GM23338 (cell line): ENCODE results near the gene STX1A. TPM values are rescaled to one million over a fixed set of nuclear protein-coding genes. Genes with fewer than 3 reads are reported as not detected.

Source experiments
- ATAC-seq: fragments of 200-7000 bp; cut with Tn5 transposase; 3 replicates; pipeline ENCODE4 v1.9.1; 2020
- DNase-seq: peaks from one replicate; pipeline ENCODE4 v3.0.0-alpha.2; 2015; ENCODE audit warnings: low spot score
- H2AFZ ChIP-seq: fragments of 200-600 bp; sonication (generic); 2 replicates; pipeline ENCODE4 v1.8.0; 2016; ENCODE audit warnings: antibody characterized with exemption, mild to moderate bottlenecking, moderate library complexity
- H3F3A ChIP-seq: fragments of 200-600 bp; sonication (generic); replicated peaks from 2 replicates; pipeline ENCODE4 v1.8.0; 2017; ENCODE audit warnings: antibody characterized with exemption, mixed run types, low read depth
- H3K27ac ChIP-seq: fragments of 200-600 bp; sonication (generic); 2 replicates; pipeline ENCODE4 v1.6.1; 2016; ENCODE audit warnings: low read depth
- H3K27me3 ChIP-seq: fragments of 200-600 bp; sonication (generic); 2 replicates; pipeline ENCODE4 v1.8.0; 2016; ENCODE audit warnings: mild to moderate bottlenecking, mixed run types, moderate library complexity; ENCODE audit not compliant: insufficient read depth
- H3K36me3 ChIP-seq: fragments of 200-600 bp; sonication (generic); 2 replicates; pipeline ENCODE4 v1.8.0; 2016; ENCODE audit warnings: mild to moderate bottlenecking; ENCODE audit not compliant: insufficient read depth
- H3K4me1 ChIP-seq: fragments of 200-600 bp; sonication (generic); 2 replicates; pipeline ENCODE4 v1.8.0; 2016; ENCODE audit warnings: mild to moderate bottlenecking, moderate library complexity; ENCODE audit not compliant: insufficient read depth
- H3K4me2 ChIP-seq: fragments of 200-600 bp; sonication (generic); 2 replicates; pipeline ENCODE4 v1.7.1; 2017; ENCODE audit warnings: mixed run types
- H3K4me3 ChIP-seq: fragments of 200-600 bp; sonication (generic); 2 replicates; pipeline ENCODE4 v1.6.1; 2016; ENCODE audit warnings: mixed run types
- H3K79me2 ChIP-seq: fragments of 200-600 bp; sonication (generic); replicated peaks from 2 replicates; pipeline ENCODE4 v1.8.0; 2017; ENCODE audit warnings: mild to moderate bottlenecking; ENCODE audit not compliant: insufficient read depth
- H3K9me2 ChIP-seq: fragments of 200-600 bp; sonication (generic); 2 replicates; pipeline ENCODE4 v1.8.0; 2017; ENCODE audit not compliant: insufficient read depth
- H4K20me1 ChIP-seq: fragments of 200-600 bp; sonication (generic); replicated peaks from 2 replicates; pipeline ENCODE4 v1.8.0; 2017; ENCODE audit warnings: mild to moderate bottlenecking; ENCODE audit not compliant: insufficient read depth
- H3K27ac Mint-ChIP-seq: 2 replicates; pipeline ENCODE4 v1.8.0; 2020; ENCODE audit warnings: inconsistent platforms, mild to moderate bottlenecking, moderate library complexity, mixed read lengths
- H3K27me3 Mint-ChIP-seq: 3 replicates; pipeline ENCODE4 v1.8.0; 2022; ENCODE audit warnings: low read depth, mild to moderate bottlenecking, moderate library complexity, mixed read lengths, inconsistent platforms; ENCODE audit not compliant: insufficient read depth, poor library complexity
- H3K36me3 Mint-ChIP-seq: 3 replicates; pipeline ENCODE4 v1.8.0; 2021; ENCODE audit warnings: low read depth, mild to moderate bottlenecking, inconsistent platforms, moderate library complexity, mixed read lengths
- H3K4me1 Mint-ChIP-seq: 3 replicates; pipeline ENCODE4 v1.8.0; 2020; ENCODE audit warnings: mild to moderate bottlenecking, inconsistent platforms, mixed read lengths
- H3K4me3 Mint-ChIP-seq: 3 replicates; pipeline ENCODE4 v1.8.0; 2021; ENCODE audit warnings: moderate library complexity, mild to moderate bottlenecking, inconsistent platforms, mixed read lengths
- H3K9me3 Mint-ChIP-seq: 3 replicates; pipeline ENCODE4 v1.8.0; 2020; ENCODE audit warnings: moderate library complexity, mild to moderate bottlenecking, inconsistent platforms, mixed read lengths
- CREB1 ChIP-seq: fragments of 250-450 bp; sonication (Bioruptor Pico); IDR thresholded peaks from 2 replicates; pipeline ENCODE4 v1.5.0; 2020; ENCODE audit warnings: low read depth, mild to moderate bottlenecking, moderate library complexity
- ETS1 ChIP-seq: IDR thresholded peaks from 2 replicates; pipeline ENCODE4 v1.6.1; 2016; ENCODE audit warnings: antibody characterized with exemption
- EZH2 ChIP-seq: fragments of 200-600 bp; sonication (generic); IDR thresholded peaks from one replicate; pipeline ENCODE4 v1.8.0; 2017; ENCODE audit warnings: antibody characterized with exemption, mild to moderate bottlenecking, low read depth; ENCODE audit not compliant: unreplicated experiment
- JUNB ChIP-seq: IDR thresholded peaks from one replicate; pipeline ENCODE4 v1.6.1; 2016; ENCODE audit warnings: antibody characterized with exemption; ENCODE audit not compliant: unreplicated experiment
- NANOG ChIP-seq: IDR thresholded peaks from 2 replicates; pipeline ENCODE4 v1.6.1; 2016; ENCODE audit warnings: antibody characterized with exemption, borderline replicate concordance
- POLR2AphosphoS5 ChIP-seq: IDR thresholded peaks from 2 replicates; pipeline ENCODE4 v1.6.1; 2016; ENCODE audit warnings: antibody characterized with exemption, low read depth
- REST ChIP-seq: IDR thresholded peaks from one replicate; pipeline ENCODE4 v1.6.1; 2018; ENCODE audit warnings: antibody characterized with exemption; ENCODE audit not compliant: unreplicated experiment
- STAT1 ChIP-seq: IDR thresholded peaks from one replicate; pipeline ENCODE4 v1.6.1; 2016; ENCODE audit warnings: antibody characterized with exemption; ENCODE audit not compliant: unreplicated experiment
- ZNF114 ChIP-seq: fragments of 250-450 bp; sonication (Bioruptor Pico); IDR thresholded peaks from 2 replicates; pipeline ENCODE4 v1.5.0; 2020; ENCODE audit warnings: mild to moderate bottlenecking, moderate library complexity
- ZNF331 ChIP-seq: fragments of 250-450 bp; sonication (Bioruptor Pico); IDR thresholded peaks from 2 replicates; pipeline ENCODE4 v1.5.0; 2020; ENCODE audit warnings: low read depth, mild to moderate bottlenecking, moderate library complexity
- ZNF462 ChIP-seq: fragments of 250-450 bp; sonication (Bioruptor Pico); IDR thresholded peaks from 2 replicates; pipeline ENCODE4 v1.5.0; 2020; ENCODE audit warnings: mild to moderate bottlenecking, moderate library complexity
- polyA plus RNA-seq: library from polyadenylated mRNA; unstranded; fragments of >200 nt; fragmentation: Nextera tagmentation; extraction: Ambion mirVana; gene quantifications from 2 replicates; pipeline ENCODE4 v1.2.1, GENCODE V29; 2016
- total RNA-seq: library from RNA; depleted of rRNA; stranded (reverse); fragments of >200 nt; shearing (Covaris generic); gene quantifications from 2 replicates; pipeline ENCODE4 v1.2.3, GENCODE V29; 2014
- TF ChIP-seq, protein P1 (sequence below), 2 experiments: fragments of 200-600 bp in 1 of 2; sonication (generic) in 1 of 2; conservative IDR thresholded peaks; 2 replicates each; pipeline versions ENCODE4 v1.5.1 to v1.6.1; 2016 to 2017; ENCODE audit warnings: antibody characterized with exemption in 2 of 2, low read depth in 2 of 2, mild to moderate bottlenecking in 2 of 2, moderate library complexity in 1 of 2

Gene STX1A
- total and polyA plus RNA-seq, 2 experiments from 2014 or later = 9.1 to 19.8 TPM

DNA sequence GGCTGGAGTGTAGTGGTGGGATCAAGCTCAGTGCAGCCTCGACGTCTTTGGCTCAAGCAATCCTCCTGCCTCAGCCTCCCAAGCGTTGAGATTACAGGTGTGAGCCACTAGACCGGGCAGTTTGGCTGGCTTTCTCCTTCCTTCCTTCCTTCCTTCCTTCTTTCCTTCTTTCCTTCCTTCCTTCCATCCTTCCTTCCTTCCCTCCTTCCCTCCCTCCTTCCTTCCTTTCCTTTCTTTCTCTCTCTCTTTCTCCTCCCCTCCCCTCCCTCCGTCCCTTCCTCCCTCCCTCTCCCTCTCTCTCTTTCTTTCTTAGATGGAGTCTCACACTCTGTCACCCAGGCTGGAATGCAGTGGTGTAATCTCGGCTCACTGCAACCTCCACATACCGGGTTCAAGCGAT is 59.5 kb downstream of the STX1A start:
- Histone ChIP-seq H3K4me1 (no peaks in the 10 kb centered on the region), H3K36me3 (no peaks in the 10 kb centered on the region), H2AFZ (no peak overlapping the region), H3K79me2 (no peaks in the 10 kb centered on the region), H3K27ac (no peak overlapping the region), H3K9me2 (no peaks in the 10 kb centered on the region), H4K20me1 (no peaks in the 10 kb centered on the region), H3K4me3 (no peak overlapping the region), H3K27me3 (no peaks in the 10 kb centered on the region; the same call in 1 of the 2 replicates), H3K4me2 (no peak overlapping the region), H3F3A (no peaks in the 10 kb centered on the region)
- Mint-ChIP-seq H3K4me1 (peaks cover 6% of the 10 kb centered on the region; the same call in 2 of the 3 replicates), H3K27me3 (peaks cover 6% of the 10 kb centered on the region), H3K36me3 (peaks cover 8% of the 10 kb centered on the region; the same call in 2 of the 3 replicates), H3K27ac (no peak overlapping the region), H3K4me3 (no peak overlapping the region), H3K9me3 (peaks cover 18% of the 10 kb centered on the region; the same call in 2 of the 3 replicates)
- TF ChIP-seq REST = no peak
- no peak for TF ChIP-seq EZH2
- no peak for TF ChIP-seq JUNB
- TF ChIP-seq ETS1 = no peak
- TF ChIP-seq ZNF462 (CRISPR knock-in tag) = no peak
- TF ChIP-seq STAT1 = no peak
- no peak for TF ChIP-seq NANOG
- TF ChIP-seq CREB1 (CRISPR knock-in tag) = no peak
- TF ChIP-seq ZNF114 (CRISPR knock-in tag) = no peak
- TF ChIP-seq ZNF331 (CRISPR knock-in tag) = no peak
- TF ChIP-seq POLR2AphosphoS5 = no peak
- TF ChIP-seq, protein P1, sequence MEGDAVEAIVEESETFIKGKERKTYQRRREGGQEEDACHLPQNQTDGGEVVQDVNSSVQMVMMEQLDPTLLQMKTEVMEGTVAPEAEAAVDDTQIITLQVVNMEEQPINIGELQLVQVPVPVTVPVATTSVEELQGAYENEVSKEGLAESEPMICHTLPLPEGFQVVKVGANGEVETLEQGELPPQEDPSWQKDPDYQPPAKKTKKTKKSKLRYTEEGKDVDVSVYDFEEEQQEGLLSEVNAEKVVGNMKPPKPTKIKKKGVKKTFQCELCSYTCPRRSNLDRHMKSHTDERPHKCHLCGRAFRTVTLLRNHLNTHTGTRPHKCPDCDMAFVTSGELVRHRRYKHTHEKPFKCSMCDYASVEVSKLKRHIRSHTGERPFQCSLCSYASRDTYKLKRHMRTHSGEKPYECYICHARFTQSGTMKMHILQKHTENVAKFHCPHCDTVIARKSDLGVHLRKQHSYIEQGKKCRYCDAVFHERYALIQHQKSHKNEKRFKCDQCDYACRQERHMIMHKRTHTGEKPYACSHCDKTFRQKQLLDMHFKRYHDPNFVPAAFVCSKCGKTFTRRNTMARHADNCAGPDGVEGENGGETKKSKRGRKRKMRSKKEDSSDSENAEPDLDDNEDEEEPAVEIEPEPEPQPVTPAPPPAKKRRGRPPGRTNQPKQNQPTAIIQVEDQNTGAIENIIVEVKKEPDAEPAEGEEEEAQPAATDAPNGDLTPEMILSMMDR (conservative IDR thresholded peaks at IDR 0.05; ENCODE audit: low read depth in 2 of 2) = no peak
- no peak for DNase-seq
- ATAC-seq = no peak
